Activated naive CD8-positive, alpha-beta T cell treated with anti-CD3 and anti-CD28 coated beads, Interleukin-2, amount 50 U/mL, for 16 hours (primary cell): ENCODE results near the gene AHCYL1.

Experiments used
- DNase-seq: peaks from one replicate; pipeline ENCODE4 v3.0.0-alpha.2; 2020; ENCODE audit warnings: low read depth, low spot score

Gene AHCYL1

DNA sequence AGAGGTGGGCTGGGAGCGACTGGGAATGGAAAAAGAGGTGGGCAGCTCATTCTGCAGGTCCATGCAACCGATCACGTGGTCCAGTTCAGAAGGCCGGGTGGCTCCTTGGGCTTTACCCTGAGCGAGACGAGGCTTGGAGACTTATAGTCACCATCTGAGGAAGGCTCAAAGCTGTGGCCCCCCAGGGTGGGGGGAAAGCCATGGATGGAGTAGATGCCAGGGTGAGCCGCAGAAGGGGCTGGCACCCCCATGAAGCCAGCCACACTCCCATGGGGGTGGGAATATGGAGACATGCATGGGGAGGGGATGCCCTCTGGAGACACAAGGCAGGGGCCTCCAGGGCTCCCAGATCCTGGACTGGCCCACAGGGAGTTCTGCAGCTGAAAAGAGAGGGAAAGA, 76.1 kb downstream of the AHCYL1 start:
- DNase-seq: no peak

DNA sequence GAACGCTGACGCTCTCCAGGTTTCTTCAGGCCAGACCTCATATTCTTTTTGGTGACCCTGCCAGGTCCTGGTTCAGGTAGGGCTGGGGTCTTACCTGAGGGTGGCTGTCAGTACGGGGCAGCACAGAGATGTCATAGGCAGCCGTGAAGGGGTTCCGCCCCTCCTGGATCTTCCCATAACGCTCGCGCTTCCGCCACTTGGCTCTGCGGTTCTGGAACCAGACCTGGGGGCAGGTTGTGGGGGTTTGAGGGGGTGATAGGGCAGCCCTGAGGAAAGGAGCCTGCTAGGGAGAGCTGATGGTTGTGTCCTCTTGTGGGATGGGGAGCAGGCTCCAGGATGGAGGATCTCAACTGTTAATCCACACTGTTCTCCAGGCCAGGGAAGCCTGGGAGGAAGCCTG, 76.8 kb downstream of the AHCYL1 start:
- DNase-seq: no peak

DNA sequence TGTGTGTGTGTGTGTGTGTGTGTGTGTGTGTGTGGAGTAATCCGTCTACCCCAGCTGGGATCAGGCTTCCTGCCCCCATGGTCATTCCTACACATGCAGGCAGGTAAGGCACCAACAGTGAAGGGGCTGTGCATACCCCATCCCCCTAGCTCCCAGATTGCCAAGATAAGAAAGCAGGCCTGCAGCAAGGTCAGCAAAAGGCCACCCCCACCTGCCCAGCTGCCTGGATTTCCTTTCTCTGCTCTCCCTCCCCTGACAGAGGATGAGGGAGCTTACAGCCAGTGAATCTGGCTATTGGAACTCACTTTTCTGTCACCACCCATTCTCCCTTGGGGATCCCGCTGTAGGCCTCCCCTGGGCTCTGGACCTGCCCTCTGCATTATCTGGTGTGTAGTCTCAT, 78.0 kb downstream of the AHCYL1 start:
- DNase-seq: no peak

DNA sequence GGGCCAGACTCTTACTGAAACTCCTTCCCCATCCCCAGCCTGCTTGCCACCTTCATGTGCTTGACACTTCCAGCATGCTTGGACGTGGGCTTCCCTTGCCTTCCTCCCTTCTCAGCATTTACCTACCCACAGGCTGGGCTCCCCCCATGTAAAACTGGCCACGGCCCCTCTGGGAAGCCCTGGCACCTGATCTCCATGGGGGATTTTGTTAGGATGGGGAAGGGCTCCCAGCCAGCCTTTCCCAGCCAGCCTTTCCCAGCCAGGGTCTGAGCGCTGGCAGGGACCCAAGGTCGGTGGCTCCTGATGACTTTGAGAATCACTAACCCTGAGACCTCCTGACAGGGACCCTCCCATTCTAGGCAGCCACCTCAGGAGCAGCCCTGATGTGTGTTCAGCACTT, 79.2 kb downstream of the AHCYL1 start:
- no peak for DNase-seq

DNA sequence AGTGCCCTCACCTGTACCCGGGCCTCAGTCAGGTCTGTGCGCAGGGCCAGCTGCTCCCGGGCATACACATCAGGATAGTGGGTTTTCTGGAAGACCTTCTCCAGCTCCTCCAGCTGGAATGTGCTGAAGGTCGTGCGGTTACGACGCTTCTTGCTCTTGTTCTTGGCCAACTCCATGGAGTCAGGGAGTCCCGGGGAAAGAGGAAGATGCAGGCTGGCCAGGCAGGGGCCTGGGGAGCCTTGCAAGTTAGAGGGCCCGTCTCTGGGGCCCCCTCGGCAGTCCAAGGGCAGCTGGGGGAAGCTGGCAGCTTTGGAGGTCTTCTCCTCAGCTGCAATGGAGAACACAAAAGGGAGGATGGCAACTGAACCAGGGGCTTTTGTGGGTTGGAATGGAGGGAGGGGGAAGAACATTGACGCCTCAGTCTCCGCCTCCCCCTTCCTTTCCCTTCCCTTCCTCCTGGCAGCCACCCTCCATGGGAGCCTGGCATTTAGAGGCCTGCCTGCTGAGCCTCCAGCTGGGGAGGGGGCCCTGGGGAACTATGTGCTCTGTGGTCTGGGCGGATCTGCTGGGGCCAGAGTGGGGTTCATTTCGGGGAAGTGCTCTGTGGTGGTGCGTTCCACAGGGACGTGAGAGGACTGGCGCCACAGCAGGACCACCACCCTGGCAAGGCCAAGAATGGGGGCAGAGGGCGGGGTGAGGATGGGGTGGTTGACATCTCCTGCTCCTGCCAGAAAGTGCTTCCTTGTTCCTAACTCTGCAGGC, 80.2 kb downstream of the AHCYL1 start:
- no peak for DNase-seq

DNA sequence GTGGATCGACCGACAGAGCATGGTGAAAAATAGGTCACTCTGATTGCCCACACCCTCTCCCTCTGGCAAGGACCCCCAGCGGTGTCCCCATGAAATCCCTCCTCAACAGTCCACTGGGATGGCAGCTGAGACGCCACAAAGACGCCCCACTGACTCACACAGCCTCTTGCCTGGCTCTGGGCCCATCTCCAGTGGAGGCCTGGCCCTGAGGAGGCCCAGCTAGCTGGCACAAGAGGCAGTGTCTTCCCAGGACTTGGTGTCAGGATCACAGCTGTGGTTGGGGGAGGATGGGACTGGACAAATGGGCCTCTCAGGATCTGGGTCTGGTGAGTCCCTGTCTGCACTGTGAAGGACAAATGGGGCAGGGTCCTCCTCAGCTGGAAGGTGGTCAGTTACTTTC, 81.3 kb downstream of the AHCYL1 start:
- no peak for DNase-seq

DNA sequence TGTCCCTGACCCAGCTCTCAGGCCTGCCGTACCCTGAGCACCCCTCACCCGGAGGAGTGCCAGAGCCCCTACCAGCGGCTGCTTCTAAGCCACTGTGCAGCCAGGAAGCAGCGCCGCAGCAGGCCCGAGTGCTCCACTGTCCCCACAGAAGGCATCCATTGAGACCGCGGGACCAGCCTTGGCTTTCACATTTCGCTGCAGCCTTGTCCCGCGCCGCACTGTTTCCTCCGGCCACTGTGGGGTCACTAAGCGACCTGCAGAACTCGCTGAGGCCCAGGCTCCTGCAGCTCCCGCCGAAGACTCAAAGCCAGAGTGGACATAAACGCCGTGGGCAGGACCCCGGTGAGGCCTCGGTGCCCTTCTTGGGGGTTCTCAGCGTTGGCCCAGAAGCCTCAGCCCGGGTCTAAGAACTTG, 82.9 kb downstream of the AHCYL1 start:
- DNase-seq: no peak

DNA sequence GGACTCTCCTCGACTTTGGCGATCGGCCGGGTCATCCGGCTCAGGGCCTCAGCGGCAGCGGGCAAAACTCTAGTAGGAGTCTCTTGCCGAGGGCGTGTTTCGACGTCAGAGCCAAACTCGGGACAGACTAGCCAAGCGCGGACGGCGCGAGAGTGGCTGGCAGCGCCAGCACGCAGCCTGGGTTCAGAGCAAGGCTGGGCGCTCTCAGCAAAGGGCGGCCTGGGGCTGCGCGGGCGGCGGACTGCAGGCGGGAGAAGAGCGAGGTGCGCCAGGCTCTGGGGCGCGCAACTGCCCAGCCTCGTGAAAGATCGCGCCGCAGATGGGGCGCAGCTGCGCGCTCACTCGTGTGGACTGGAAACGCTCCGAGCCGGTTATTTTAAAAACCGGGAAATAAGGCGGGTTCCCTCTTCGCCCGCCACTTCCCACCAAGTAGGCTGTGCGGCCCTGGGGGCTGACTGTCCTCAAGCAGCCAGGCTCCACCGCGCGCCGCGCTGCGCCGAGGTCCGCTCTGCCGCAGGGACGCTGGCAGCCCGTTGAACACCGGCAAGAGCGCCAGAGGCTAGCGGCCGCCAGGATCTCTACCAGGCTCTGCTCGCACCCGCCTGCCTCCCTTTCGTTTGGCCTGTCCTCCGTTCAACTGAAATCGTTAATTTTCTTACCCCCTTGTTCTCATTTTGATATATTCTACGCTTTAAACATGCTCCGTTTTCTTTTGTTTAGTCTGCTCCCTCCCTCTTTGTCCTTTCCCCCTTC, 83.5 kb downstream of the AHCYL1 start:
- DNase-seq: no peak

DNA sequence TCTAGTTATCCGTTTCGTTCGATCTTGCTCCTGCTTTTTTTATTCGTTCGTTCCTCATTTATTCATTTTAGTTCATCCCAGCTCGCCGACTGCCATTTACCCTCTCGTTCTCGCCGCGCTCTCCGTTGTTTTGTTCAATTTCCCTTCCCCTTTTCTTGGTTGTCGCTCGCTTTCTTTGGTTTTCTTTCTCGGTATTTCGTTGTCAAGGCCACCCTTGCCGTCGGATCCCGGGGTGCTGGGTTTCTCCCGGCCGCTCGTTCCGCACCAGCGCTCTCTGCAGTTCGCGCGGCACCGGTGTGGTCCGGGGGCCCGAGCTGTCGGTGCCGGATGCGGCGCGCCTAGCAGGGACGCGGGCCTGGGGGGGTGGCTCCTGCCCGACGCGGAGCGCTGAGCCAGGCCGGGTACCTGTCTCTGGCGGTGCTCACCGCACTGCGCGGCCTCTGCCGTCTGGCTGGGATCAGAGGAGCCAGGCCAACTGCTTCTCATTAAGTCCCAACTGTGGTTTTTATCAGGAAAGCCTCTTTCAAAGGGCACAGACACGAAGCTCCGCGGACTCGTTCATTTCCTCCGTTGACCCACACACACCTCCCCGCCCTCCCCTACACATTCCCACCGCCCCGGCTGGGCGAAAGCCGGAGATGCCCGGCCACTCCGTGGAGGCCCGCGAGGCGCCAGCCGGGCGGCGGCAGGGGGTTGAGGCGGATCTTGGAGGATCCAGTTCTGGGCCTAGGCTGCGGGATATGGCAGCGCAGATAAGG, 84.3 kb downstream of the AHCYL1 start:
- no peak for DNase-seq

DNA sequence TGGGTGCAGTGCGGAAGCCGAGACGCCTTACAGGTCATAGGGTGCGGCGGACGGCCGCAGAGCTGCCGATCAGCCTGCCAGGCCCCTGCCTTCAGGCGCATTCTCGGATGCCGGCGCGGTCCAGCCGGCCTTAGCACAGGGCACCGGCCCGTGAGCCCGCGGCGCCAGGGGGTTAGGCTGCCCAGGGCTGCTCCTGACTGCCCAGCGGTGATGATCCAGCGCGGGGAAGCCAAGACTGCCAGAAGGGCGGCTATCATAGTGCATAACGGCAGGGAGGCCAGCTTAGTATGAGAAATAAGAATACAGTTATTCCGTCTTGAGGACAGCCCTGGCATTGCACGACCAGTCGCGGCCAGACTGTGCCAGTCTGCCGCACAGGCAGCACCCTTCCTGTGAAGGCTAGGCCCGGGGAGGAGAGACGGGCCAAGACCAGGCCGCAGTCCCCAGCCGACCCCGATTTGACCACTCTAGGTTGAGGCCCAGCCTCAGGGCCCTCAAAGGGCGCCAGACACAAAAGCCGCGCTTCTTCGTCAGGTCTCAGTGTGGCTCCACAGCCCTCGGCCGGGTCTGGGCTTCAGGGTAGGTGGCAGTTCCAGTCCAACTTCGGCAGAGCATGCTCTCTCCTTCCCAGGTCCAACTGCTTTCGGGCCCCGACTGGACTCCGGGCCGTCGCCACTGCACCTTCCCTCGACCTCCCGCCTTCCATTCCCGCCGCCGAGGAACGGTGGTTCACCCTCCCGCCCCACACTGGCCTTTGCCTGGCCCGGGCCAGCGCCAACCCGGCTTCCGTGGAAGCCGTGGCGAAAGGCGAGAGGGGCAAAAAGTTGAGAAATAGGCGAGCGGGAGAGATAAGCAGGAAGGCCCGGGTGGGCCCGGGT, 85.1 kb downstream of the AHCYL1 start:
- DNase-seq: no peak

DNA sequence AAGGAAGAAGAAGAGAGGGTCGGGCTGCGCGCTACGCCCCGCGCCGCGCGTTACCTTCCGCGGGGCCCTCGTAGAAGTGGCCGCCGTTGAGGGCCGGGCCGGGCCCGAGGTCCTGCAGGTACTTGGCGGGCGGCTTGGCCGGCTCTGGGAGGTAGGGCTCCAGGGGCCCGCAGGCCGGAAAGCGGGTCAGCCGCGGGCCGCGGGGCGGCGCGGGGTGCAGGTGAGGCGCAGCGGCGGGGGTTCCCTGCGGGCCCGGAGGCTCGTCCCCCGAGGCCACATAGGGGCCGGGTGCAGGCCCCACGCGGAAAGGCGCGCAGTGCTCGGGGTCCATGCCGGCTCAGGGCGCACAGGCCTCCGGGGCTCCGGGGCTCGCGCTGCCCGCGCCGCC, 85.7 kb downstream of the AHCYL1 start:
- DNase-seq: no peak

DNA sequence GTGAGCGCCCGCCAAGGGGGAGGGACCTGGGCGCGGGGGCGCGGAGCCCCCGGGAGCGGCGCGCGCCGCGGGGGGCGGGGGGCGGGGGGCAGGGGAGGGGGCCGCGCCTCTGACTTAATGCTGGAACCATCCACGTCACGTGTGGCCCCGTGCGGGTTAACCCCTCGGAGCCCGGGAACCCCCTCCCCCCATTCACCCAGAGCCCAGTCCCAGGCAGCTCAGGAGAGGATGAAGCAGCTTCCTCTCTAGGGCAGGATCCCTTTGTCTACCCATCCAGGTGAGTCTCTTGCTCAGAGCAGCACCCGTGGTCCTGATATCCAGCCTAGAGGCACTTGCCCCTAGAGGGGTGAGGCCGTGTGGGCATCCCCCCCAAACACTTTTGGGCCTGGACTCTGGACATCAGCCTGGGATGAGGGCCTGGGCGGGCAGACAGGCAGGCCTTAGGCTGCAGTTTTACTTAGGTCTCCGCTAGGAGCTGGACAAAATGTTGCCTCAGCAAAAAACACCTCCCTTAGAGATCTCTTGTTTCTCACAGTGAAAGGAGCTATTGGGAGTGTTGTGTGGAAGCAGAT, 86.2 kb downstream of the AHCYL1 start, which contains the start of gene ALX3:
Gene ALX3, minus strand, starts transcription at position 2 of the 572 bp plus-strand sequence. CDS start 60 bp downstream, outside the sequence.
- no peak for DNase-seq
